ENCODE results near the gene KCNAB3. TPM values are rescaled to one million over a fixed set of nuclear protein-coding genes. Genes with fewer than 3 reads are reported as not detected.

The KCNAB3 gene
- total RNA-seq, 2 donors from 2014 or later = 1.2 to 4.5 TPM

DNA sequence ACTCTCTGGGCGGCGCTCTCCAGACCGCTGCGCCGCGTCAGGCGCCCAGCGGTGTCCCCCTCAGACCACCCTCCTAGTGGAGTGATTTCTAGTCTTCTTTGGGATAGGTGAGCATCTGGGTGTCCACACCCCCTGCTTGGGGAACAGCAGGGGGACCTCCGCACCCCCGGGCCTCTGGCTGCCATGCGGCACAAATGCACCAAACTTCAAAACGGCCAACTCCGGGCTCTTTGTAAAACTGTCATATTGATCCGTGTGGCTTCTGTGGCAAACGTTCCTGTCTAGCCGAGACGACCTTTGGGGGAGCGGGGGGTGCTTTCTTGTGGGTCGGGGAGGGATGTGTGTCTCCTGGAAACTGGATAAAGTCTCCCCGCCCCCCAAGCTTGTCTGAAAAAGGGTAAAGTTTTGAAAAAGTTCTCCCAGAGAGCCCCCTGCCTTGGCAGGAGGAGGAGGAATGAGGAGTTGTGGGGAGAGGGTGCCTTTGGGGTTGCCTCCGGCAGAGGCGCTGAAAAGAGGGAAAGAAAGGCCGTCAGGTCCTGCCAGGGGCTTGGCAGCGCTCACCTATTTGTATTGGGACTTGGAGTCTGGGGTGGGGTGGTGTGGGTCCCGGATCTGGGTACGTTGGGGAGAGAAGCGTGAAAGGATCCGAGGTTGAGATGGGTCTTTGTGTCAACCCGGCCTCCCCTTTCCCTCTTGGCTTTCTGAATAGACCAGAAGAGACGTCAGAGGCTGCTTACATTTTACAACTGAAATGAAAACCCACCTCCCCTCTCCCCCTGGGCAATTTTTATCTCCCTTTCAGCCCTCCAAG lies 43.2 kb downstream of the KCNAB3 start:
- Histone ChIP-seq H3K4me1 (replicated peaks) (peaks cover 21% of the 10 kb centered on the region), H3K9me3 (no peaks in the 10 kb centered on the region), H3K27ac (peak overlapping the region; percentile 97 to 99), H3K36me3 (peaks cover 5 to 7% of the 10 kb centered on the region in 2 donors), H3K4me3 (peak overlapping the region; percentile 77 to 90), H3K27me3 (replicated peaks; ENCODE audit: insufficient read depth) (no peaks in the 10 kb centered on the region)
- intact Hi-C loops (cut with DNase I) = no loop called here
- WGBS = 2% methylated on average over 30 of the region's 30 CpGs
- peak; percentile 68 for DNase-seq (ENCODE audit: low spot score)
- TF ChIP-seq POLR2AphosphoS5 (IDR thresholded peaks at IDR 0.05) = peak; percentile 5
- peak; percentile 15 for TF ChIP-seq POLR2A (IDR thresholded peaks at IDR 0.05)
- TF ChIP-seq, protein P1, sequence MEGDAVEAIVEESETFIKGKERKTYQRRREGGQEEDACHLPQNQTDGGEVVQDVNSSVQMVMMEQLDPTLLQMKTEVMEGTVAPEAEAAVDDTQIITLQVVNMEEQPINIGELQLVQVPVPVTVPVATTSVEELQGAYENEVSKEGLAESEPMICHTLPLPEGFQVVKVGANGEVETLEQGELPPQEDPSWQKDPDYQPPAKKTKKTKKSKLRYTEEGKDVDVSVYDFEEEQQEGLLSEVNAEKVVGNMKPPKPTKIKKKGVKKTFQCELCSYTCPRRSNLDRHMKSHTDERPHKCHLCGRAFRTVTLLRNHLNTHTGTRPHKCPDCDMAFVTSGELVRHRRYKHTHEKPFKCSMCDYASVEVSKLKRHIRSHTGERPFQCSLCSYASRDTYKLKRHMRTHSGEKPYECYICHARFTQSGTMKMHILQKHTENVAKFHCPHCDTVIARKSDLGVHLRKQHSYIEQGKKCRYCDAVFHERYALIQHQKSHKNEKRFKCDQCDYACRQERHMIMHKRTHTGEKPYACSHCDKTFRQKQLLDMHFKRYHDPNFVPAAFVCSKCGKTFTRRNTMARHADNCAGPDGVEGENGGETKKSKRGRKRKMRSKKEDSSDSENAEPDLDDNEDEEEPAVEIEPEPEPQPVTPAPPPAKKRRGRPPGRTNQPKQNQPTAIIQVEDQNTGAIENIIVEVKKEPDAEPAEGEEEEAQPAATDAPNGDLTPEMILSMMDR (IDR thresholded peaks at IDR 0.05) = peak in 1 of 4 experiments; percentile 15

DNA sequence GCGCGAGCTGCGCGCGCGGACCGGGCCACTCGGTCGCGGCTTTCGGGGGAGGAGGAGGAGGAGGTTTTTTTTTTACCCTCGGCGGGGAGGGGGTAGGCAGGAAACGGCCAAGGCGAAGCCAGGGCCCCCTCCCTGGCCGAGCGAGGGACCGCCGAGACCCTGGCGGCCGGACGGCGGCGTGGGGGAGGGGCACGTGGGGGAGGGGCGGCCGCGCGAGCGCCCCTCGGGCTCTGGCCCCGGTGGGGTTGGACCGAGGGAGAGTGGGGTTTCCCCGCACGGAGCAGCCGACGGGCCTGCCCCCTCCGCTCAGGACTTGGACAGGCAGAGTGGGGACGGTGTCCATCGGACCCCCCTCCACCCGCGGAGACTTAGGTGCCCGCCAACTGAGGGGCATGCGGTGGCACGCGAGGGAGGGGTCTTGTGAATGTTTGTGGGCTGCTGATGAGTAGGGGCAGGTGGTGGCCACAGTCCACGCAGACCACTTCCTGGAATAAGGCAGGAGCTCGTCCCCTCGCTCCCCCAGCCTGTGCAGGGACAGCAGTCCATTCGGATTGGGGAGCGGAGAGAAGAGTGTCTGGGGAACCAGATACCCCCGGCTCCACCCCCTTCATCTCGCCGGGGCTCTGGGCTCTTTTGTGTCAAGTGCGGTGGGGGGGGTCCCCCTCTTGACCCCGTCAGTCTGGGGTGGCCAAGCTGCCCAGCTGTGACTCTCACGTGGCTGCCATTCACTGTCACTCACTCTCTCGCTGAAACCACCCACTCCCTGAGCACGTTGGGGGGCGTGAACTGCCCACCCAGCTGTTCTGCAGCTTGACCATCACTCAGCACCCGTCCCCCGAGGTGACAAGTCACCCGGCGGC lies 44.1 kb downstream of the KCNAB3 start:
- TF ChIP-seq POLR2A (IDR thresholded peaks at IDR 0.05) (peak; percentile 51), POLR2AphosphoS5 (IDR thresholded peaks at IDR 0.05) (no peak)
- TF ChIP-seq, protein P1 (IDR thresholded peaks at IDR 0.05) = no peak
- peak; percentile 31 for DNase-seq (ENCODE audit: low spot score)
- Histone ChIP-seq H3K9me3 (no peaks in the 10 kb centered on the region), H3K27me3 (replicated peaks; ENCODE audit: insufficient read depth) (no peaks in the 10 kb centered on the region), H3K36me3 (no peaks in the 10 kb centered on the region), H3K4me3 (peak overlapping the region; percentile 77 to 90), H3K27ac (peak overlapping the region; percentile 97 to 99), H3K4me1 (replicated peaks) (peaks cover 26% of the 10 kb centered on the region)
- intact Hi-C loops (cut with DNase I) = no loop called here
- under 1% methylated on average over 54 of the region's 64 CpGs for WGBS

- intact Hi-C loops (cut with DNase I) = no loop called here
- DNase-seq (ENCODE audit: low spot score) = no peak
- TF ChIP-seq POLR2AphosphoS5 (IDR thresholded peaks at IDR 0.05) = no peak
- no peak for TF ChIP-seq POLR2A (IDR thresholded peaks at IDR 0.05)
- TF ChIP-seq, protein P1 (IDR thresholded peaks at IDR 0.05) = no peak
- WGBS = under 1% methylated on average over 66 of the region's 100 CpGs
- no peaks in the 10 kb centered on the region for H3K36me3 ChIP-seq
- no peaks in the 10 kb centered on the region for H3K9me3 ChIP-seq
- H3K4me1 ChIP-seq (replicated peaks) = peaks cover 24% of the 10 kb centered on the region
- peak overlapping the region; percentile 97 to 99 for H3K27ac ChIP-seq
- H3K4me3 ChIP-seq = peak overlapping the region; percentile 77 to 90
- H3K27me3 ChIP-seq (replicated peaks; ENCODE audit: insufficient read depth) = no peaks in the 10 kb centered on the region
These were observed 44.9 kb downstream of the KCNAB3 start for GRCh38 chr17:7884581-7885366.

GRCh38 chr17:7883781-7884386 lies 45.8 kb downstream of the KCNAB3 start:
- no peak for DNase-seq (ENCODE audit: low spot score)
- Histone ChIP-seq H3K36me3 (no peaks in the 10 kb centered on the region), H3K4me1 (replicated peaks) (peaks cover 15% of the 10 kb centered on the region), H3K4me3 (peak overlapping the region; percentile 77 to 90), H3K27ac (peak overlapping the region; percentile 97 to 99), H3K9me3 (no peaks in the 10 kb centered on the region), H3K27me3 (replicated peaks; ENCODE audit: insufficient read depth) (no peaks in the 10 kb centered on the region)
- WGBS = 0% methylated on average over 3 of the region's 3 CpGs
- intact Hi-C loops (cut with DNase I) = no loop called here
- no peak for TF ChIP-seq POLR2AphosphoS5 (IDR thresholded peaks at IDR 0.05)
- TF ChIP-seq, protein P1 (IDR thresholded peaks at IDR 0.05) = no peak
- TF ChIP-seq POLR2A (IDR thresholded peaks at IDR 0.05) = no peak
